COR-L47 (cell line): ENCODE data around the gene PEX26.
A peak's percentile ranks its signal among the peaks of the same experiment; 100 is the strongest.
"Not testable (repeated sequence)": the region's sequence is repeated elsewhere in the genome, so short reads cannot be mapped to it uniquely, and the experiment has no call there.

Source experiments
- DNase-seq: peaks from one replicate; lab custom pipeline; 2025; lab: John Stamatoyannopoulos, UW

Gene PEX26

DNA sequence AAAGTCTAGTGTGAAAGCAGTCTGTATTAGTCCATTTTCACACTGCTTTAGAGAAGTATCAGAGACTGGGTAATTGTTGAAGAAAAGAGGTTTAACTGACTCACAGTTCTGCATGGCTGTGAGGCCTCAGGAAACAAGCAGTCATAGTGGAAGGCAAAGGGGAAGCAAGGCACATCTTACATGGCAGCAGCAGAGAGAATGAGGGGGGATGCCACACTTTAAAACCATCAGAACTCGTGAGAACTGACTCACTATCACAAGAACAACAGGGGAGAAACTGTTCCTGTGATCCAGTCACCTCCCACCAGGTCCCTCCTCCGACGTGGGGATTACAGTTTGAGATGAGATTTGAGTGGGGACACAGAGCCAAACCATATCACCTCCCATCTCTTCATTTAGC is 19.0 kb downstream of the PEX26 start:
- DNase-seq: no peak

DNA sequence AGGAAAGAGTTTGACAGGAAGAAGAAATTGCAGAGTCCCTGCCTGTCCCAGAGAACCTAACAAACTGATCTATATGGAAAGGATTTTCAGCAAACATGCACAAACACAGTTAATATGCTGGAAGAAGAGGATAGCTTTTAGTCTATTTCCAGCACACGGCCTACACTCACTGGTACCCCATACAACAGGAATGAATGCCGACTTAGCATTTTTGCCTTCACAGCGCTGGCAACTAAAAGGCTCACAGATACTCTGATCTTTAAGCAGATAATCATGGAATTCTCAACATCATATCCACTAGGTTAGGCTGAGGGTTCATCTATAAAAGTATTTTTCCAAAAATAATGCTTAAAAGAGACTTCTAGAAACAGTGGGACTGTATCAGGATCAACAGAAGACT is 23.0 kb downstream of the PEX26 start:
- DNase-seq: no peak

DNA sequence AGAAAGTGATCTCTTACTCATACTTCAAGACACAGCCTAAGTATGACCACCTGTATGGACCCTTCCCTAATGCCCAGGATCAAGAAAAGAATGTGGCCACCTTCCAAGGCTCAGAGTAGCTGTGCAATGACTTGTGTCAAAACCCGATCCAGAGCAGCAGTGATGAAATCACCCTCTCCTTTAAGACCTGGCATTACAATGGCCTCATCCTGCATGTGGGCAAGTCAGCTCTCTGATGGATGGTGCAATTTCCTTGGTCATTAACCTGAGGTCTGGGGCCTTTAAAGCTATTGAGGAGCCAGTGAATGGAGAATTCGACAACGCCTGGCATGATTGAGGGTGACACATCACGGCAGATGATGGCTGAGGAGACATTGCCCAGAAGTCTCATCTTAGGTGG is 23.7 kb downstream of the PEX26 start:
- no peak for DNase-seq

DNA sequence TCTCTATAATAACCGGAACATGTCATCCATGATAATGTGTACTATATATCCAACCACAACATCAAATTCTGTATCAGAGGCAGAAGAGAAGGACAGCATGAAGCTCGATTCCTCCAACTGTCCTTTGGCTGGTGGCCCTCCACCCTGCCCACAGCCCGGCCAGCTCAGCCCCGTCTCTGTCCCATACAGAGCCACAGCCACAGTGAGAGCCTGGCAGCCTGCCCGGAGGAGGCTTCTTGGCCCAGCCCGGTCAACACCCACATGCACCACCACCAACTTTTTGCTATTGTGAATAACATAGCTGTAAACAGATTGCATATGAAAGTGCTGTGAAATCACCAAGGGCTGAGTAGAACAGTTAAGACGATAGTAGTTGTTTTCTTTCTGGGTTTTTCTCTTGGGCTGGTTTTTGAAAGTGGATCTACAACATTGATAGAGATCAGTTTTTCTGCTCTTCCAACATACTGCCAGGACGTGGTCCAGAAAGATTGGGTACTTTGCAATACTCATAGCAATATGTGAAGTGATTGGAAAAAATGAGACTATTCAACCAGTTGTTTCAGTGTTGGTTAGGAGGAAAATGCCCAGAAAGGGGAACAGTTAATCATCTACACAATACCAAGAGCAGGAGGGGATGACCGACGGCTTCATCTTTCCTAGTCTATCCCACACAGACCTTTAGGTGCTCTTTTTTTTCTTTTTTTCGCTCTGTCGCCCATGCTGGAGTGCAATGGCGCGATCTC is 25.9 kb downstream of the PEX26 start:
- DNase-seq: no peak

DNA sequence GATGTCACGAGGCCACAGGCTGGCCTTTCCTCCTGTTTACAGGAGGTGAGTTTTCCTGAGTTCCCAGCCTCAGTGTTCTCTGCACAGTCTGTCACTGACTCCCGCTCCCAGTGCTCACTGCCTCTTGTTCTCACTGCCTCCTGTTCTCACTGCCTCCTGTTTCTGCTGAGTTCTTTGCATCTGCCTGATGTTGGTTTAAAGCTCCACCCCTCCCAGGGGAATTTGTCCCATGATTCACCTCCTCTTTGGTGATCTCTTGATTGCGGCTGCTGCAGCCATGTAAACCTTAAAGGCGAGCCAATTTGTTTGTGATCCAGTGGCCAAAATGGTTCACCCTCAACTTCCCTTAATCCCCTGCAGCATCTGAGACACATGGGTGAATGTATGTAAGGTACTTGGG is 26.8 kb downstream of the PEX26 start:
- no peak for DNase-seq

DNA sequence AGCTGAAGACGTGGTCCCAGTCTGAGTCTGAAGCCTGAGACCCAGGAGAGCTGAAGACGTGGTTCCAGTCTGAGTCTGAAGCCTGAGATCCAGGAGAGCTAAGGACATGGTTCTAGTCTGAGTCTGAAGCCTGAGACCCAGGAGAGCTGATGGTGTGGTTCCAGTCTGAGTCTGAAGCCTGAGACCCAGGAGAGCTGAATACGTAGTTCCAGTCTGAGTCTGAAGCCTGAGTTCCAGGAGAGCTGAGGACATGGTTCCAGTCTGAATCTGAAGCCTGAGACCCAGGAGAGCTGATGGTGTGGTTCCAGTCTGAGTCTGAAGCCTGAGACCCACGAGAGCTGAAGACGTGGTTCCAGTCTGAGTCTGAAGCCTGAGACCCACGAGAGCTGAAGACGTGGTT is 28.2 kb downstream of the PEX26 start:
- DNase-seq: not testable (repeated sequence)

DNA sequence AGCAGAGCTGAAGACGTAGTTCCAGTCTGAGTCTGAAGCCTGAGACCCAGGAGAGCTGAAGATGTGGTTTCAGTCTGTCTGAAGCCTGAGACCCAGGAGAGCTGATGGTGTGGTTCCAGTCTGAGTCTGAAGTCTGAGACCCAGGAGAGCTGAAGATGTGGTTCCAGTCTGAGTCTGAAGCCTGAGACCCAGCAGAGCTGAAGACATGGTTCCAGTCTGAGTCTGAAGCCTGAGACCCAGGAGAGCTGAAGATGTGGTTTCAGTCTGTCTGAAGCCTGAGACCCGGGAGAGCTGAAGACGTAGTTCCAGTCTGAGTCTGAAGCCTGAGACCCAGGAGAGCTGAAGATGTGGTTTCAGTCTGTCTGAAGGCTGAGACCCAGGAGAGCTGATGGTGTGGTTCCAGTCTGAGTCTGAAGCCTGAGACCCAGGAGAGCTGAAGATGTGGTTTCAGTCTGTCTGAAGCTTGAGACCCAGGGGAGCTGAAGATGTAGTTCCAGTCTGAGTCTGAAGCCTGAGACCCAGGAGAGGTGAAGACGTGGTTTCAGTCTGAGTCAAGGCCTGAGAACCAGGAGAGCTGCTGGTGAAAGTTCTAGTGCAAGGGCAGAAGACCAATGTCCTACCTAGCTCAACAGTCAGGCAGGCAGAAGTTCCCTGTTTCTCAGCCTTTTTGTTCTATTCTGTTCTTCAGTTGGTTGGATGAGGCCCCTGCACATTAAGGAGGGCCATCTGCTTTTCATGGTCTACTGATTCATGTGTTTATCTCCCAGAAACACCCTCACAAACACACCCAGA is 29.0 kb downstream of the PEX26 start:
- not testable (repeated sequence) for DNase-seq

DNA sequence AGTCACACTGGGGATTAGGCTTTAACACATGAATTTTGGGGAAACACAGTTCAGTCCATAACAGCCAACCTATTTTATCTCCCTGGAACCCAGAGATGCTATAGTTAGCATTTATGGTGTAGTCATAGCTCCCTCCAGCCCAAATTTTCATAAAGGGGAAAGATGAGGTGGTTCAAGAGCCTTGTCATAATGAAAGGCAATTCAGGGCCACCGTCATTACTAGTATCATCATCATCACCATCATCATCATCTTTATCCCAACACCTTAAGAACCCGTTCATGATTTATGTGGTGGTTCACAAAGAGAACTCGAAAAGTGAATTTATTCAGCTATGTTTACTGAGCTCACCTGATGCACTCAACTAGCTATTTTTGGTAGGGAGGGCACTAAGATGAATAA is 30.4 kb downstream of the PEX26 start:
- no peak for DNase-seq

DNA sequence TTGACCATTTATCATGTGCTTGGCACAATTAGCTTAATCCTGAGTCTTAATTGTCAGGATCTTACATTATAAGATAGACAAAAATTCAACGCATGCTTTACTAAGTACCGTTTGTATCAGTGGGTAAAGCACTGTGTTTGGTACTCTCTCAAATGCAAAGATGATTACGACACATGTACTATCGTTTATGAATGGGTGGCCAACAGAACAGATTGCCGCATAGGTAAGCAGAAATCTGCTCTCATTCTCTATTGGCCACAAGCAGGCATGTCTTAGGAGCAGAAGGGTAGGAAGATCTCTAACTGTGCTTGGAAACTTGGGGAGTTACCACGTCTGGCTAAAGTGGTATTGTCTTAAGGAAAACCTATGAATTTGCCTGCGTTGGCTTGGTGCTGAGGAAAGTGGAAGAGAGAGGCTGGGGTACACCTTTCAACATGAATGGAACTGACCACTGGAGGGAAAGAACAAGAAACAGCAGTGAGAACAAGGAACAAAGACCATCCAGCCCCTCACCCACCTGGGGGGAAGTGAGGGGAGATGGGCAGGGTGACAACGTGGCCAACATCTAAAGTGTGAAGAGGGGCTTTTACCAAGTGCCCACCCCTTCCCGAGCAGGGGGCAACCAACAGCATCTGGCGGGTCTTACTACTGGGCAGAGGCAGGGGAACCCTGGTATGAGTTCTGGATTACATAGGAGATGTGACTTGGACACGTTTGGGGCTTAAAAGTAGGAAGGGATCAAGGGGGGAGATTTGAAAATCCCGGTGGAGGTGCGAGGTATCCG is 31.8 kb downstream of the PEX26 start:
- no peak for DNase-seq

DNA sequence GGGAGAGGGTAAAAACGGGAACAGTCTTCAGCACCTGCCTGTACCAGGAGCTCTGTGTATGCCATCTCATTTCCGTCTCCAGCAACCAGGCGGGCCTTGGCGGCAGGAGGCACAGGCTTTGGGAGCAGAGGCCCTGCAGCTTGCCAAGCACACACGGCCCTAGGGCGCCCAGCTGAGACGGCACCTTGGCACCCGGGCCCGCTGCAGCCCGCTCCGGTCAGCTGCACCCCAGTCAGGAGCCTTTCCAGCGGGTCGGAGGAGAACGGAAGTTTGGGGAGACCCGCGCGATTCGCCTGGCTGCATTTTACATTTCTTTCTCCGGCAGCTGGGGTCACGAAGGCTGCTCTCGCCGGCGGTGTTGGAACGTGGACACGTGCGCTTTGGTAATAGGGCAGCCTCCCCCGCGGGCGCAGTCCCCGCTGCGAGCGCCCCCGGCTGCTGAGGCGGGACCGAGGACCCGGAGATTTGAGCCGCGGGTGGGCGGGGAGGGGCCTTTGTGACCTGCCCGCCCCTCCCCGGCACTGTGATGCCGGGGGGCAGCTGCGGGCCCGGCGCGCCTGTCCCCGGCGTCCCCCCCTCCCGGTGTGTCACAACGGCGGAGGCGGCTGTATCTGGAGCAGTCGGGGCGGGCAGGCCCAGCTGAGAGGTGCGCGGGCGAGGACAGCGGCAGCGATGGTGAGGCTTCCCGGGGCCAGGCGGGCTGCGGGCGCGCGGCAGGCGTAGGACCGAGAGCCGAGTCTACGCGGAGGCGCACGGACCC is 32.6 kb downstream of the PEX26 start, which contains the start of gene TUBA8:
TSS of gene TUBA8 (plus strand) at position 616 of the 760 bp plus-strand sequence. CDS start at position 673, 57 bp downstream.
- DNase-seq: peak; percentile 53

DNA sequence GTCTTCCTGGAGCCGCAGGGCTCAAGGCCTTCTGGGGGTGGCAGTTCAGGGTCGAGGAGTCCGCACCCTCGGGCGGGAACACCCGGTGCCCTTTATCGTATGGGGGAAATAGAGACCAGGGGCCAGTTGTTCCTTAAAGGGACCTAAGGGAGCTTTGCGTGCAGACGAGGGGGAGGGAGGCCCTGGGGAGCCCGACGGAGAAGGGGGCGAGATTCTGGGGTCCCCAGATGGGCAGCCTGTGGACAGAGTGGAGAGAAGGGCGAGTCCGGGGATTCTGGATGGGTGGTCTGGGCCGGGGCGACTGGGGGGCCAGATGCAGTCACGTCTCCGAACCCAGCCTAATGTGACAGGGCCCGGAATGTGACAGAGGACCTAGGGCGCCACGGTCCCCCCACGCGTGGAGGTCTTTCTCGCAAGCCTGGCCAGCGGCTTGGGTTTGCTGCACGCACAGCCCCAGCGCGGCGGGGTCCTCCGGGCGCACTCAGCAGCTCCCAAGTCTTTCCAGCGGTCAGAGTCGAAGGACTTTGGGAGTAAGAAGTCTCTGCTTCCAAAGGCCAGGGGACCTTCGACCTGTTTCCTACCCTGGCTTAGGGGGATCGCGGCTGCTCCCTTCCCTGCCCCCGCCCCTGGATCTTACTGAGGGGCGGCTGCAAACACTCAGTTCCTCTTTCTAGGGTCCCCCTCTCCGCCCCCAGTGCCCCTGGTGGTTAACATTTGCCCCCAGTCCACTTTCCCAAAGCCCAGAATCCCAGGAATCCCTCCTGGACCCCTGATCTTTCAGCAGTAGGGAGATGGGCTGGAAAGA is 33.4 kb downstream of the PEX26 start:
- DNase-seq: no peak

DNA sequence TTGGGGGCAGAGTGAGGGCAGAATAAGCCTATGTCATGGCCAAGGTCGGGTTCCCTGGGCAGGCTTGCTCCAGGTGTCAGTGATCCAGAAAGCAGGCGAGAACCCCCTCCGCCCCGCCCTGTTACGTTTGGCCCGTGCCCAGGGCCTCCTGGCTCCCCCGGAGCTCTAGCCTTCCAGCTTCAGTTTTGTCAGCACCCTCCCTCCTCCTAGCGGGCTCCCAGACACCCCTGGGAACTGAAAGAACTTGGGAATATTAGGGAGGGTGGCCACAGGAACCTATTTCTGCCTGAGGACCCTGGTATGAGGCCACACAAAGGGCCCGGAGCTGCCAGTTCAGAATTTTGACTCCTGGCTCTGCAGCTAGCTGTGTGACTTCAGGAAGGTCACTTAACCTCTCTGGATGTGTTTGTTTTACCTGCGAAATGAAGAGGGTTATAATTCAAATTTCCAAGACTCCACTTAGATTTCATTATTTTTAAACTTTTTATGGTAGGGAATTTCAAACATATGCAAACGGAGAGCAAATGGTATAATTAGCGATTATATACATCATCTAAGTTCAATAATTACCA is 34.1 kb downstream of the PEX26 start:
- DNase-seq: no peak

DNA sequence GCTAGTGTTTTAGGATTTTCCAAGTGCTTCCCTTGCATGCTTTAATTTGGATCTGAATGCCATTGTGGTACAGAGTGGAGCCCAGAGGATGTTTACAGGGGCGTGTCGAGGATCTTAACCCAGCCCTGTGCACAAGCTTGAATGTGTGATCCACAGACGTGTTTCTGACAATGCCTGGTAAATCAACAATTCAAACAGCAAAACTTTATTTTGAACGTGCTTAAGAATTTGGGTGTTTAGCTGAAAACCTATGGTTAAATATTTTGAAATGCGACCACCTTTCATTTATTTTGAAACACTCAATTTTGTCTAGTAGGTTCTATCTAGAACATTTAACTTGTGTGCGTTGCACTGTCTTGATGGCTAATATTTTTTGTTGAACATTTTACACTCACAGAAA is 34.6 kb downstream of the PEX26 start:
- no peak for DNase-seq

DNA sequence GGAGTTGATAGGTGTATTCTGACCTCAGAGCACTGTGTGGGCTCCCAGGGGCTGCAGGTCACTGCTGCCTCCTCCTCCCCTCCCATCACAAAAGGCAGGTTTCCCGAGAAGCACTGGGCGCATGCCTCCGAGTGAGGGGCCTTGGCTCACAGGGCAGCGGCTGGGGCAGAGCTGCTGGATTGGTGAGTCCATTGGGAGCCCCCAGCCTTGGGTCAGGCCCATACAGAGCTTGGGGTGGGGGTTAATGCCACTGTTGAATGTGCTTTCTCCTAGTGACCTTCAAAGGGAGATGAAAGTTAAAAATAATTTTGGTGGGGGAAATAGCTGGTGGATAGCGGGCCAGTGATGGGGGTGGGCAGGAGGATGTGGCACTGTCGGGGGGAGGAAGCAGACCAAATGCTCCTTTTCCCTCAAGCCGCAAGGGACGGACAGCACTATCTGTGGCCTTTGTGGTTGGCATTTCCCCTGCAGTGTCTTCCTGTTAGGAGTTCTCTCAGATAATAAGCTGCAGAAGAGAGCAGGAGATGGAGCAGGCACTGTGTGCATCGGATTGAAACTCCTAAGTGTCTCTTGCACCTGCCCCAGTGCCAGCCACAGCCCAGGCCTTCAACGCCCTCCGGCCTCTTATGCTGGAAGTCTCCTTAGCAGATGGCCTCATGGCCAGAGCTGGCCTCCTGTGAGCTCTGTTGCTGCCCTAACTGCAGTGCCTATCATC is 36.0 kb downstream of the PEX26 start:
- no peak for DNase-seq

DNA sequence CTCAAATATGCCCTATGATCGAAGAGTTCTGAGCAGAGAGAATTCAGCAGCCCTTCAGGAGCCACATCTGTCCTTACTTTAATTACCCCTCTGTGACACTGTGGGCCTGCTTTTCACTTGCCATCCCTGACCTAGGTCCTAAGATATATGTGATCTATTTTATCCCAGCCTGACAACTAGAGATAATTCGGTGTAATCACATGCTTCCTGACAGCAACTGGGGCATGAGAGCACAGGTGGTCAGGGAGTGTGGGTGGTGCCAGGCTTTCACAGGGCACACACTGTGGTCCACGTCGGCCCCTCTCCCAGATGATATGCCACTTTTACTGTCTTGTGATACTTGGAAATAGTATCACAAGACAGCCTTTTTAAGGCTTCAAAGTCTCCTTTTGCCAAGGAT is 36.7 kb downstream of the PEX26 start:
- DNase-seq: no peak

DNA sequence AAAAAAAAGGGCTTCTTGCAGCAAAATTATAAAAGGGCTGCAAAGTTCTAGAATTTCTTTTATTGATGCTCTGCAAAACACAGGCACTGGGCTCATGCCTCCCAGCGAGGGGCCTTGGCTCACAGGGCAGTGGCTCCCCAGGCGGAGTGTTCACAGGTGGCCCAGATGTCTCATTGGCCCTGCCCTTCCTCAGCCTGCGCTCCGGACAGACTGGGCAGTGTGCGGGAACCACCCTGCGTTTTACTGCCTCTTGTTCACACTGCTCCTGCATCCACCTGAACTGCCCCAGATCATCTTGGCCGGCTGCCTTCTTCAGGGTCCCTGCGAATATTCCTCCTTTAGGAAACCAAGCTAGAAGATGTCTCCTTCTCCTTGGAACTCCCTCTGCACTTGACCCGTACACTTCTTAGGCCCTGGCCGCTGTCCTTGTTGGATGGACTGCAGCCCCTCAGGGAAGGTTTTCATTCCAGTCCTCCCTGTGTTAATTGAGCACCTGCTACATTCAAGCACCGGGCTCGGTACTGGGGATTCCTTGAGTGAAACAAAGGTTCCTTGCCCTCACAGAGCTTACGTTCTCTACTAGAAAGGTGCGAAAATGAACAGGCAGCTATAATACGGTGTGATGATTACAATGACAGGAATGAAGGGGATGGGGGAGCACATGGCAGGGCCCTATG is 37.3 kb downstream of the PEX26 start:
- no peak for DNase-seq

DNA sequence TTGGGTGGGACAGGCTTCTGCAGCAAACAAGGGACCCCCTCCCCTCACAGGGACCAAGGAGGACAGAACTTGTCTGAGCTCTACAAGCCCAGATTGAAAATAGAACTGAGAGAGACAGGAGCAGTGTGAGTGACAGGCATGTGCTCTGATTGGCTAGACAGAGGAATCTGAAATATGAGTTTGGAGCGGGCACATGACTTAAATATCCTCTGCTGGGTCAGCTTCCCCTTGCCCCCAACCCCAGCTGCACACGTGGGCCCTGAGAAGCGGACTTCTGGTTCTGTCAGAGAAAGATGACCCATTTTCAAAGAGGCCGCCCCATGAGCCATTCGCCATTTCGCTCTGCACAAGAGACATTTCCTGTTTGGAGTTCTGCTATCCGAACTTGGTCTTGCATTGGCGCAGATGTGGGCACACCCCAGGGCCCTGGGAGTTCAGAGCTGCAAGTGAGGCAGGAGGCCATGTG is 38.1 kb downstream of the PEX26 start:
- no peak for DNase-seq

DNA sequence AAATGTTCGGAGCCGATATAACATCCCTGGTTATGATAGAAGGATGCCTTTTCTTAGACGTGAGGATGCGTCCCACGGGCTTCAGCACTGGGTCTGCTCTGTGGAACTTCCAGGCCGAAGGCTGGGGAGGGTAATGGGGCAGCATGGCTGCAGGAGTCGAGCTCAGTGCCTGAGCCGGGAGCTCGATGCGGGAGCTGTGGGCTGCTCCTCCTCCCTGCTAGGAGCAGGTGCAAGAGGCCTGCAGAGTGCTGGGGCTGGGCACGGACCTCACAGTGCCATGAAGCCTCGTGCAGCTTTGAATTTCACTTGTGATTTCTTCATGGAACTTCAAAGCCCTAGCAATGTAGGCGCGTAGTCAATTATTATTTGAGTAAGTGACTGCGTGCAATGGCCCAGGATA is 38.8 kb downstream of the PEX26 start:
- no peak for DNase-seq

DNA sequence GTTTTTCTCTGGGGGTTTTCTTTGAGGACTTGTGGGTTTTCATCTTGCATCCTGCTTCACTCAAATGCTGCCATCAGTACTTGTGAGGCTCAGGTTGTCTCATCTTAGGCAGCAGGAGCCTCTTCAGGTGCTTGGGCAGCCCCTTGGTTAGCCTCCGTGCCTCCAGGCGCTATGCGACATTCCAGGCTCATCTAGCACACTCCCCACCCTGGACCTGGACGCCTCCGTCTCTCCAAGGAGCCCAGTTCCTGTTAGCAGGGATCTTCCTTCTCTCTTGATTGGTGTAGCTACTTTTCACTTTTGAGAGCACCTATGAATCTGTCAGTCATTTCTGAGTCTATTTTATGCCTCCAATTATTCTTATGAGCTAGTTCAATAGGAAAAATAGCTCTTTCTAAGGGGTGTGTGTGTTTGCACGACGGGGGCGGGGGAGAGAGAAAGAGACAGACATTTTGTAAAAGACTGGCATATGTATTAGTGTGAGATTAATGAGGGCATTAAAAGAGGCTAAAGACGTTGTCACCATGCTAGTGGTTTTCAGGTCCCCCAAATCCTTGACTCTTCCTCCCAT is 40.6 kb downstream of the PEX26 start:
- no peak for DNase-seq
